SIG-M5 (cell line): Measurements from ENCODE around the gene SH2D1B.

Experiments
- DNase-seq: peaks from one replicate; lab custom pipeline; 2025; lab: John Stamatoyannopoulos, UW

The SH2D1B gene

GRCh38 chr1:162398999-162399580, 12.8 kb downstream of the SH2D1B start:
- DNase-seq = no peak

- no peak for DNase-seq
Measured at GRCh38 chr1:162397943-162398560, 13.9 kb downstream of the SH2D1B start.

GRCh38 chr1:162397039-162397448, 14.9 kb downstream of the SH2D1B start:
- DNase-seq = no peak

GRCh38 chr1:162396201-162396906, 15.6 kb downstream of the SH2D1B start:
- DNase-seq = no peak

- DNase-seq = no peak
Measured at GRCh38 chr1:162391790-162392563, 20.0 kb downstream of the SH2D1B start.

- DNase-seq = no peak
Measured at GRCh38 chr1:162390396-162391185, 21.3 kb downstream of the SH2D1B start.

- DNase-seq = no peak
Measured at GRCh38 chr1:162389971-162390370, 22.0 kb downstream of the SH2D1B start.

- DNase-seq = no peak
Measured at GRCh38 chr1:162389021-162389818, 22.7 kb downstream of the SH2D1B start.

GRCh38 chr1:162388615-162389014, 23.3 kb downstream of the SH2D1B start:
- no peak for DNase-seq

GRCh38 chr1:162388083-162388594, 23.8 kb downstream of the SH2D1B start:
- DNase-seq = no peak

- DNase-seq = no peak
Measured at GRCh38 chr1:162387226-162388082, 24.5 kb downstream of the SH2D1B start.

GRCh38 chr1:162386292-162387225, 25.4 kb downstream of the SH2D1B start:
- no peak for DNase-seq

GRCh38 chr1:162385702-162386101, 26.2 kb downstream of the SH2D1B start:
- DNase-seq = no peak

- no peak for DNase-seq
Measured at GRCh38 chr1:162385280-162385623, 26.7 kb downstream of the SH2D1B start.

- no peak for DNase-seq
Measured at GRCh38 chr1:162384601-162385279, 27.2 kb downstream of the SH2D1B start.

GRCh38 chr1:162384116-162384515, 27.8 kb downstream of the SH2D1B start:
- DNase-seq = no peak

- no peak for DNase-seq
Measured at GRCh38 chr1:162383516-162383915, 28.4 kb downstream of the SH2D1B start.

- DNase-seq = no peak
Measured at GRCh38 chr1:162383091-162383490, 28.8 kb downstream of the SH2D1B start.
